Gastroesophageal sphincter (tissue), 3 donors: ENCODE measurements around the gene OLFML2A.

Experiments used
- CTCF ChIP-seq, 4 experiments: fragments of 200-600 bp in 2 of 4; fragments of 450-650 bp in 2 of 4; sonication (generic) in 1 of 4; IDR thresholded peaks; one replicate each; pipeline ENCODE4 v1.5.1; 2017 to 2019; ENCODE audit warnings: antibody characterized with exemption in 4 of 4, mild to moderate bottlenecking in 2 of 4, moderate library complexity in 2 of 4
- POLR2A ChIP-seq, 2 donors: fragments of 450-650 bp; IDR thresholded peaks; one replicate each; pipeline ENCODE4 v1.6.1; 2017; ENCODE audit warnings: antibody characterized with exemption in 2 of 2, mild to moderate bottlenecking in 2 of 2, moderate library complexity in 1 of 2
- POLR2AphosphoS5 ChIP-seq: sonication (generic); formaldehyde crosslinking; IDR thresholded peaks from one replicate; pipeline ENCODE4 v1.6.1; 2017; ENCODE audit warnings: antibody characterized with exemption

- no peak for TF ChIP-seq CTCF (IDR thresholded peaks at IDR 0.05)
- no peak for TF ChIP-seq POLR2AphosphoS5
- TF ChIP-seq POLR2A (IDR thresholded peaks at IDR 0.05), result no peak
Measured at GRCh38 chr9:124773473-124774128, 3.3 kb upstream of the OLFML2A start.
